ENCODE results near the gene PARL.

Gene PARL

DNA sequence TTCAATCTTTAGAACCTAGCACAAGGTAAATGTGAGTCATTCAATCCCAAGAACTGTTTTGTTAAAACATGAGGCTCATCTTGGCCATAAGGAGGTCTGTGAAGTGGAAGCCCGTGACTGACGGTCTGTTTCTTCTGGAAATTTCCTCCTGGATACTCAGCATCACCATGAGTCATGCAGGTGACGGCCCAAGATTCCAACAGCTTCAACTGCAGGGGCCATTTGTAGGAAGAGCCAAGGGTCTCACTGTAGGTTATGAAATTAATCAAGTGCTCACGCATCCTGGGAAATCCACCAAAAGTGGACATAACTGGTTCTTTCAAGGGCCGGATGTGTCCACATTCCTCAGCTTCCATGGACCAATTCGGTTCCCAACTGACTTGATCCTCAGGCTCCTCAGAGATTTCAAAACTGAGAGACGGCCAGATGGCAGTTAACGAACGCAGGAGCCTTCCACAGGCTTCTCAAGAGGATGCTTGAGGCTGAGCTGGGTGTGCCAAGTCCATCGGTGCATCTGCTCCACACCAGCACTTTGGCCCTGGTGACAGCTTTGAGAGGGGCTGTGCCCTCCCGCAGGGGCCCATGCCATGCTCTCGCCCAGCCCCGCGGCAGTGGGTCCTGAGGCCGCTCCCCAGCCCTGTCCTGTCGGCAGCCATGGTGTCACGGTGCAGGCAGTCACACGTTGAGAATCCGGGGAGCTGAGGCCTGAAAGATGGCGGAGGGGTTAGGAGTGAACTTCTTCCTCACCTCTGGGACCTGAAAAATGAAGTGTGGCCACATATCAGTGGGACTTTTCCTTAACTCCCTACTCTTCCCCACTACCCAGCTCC, 67.8 kb downstream of the PARL start:
- no peak for DNase-seq (ENCODE audit: low read depth)
- TF ChIP-seq CTCF (IDR thresholded peaks at IDR 0.05; ENCODE audit: insufficient read depth, low read depth, low read length, missing control alignments): no peak

GRCh38 chr3:183815951-183816475, 68.7 kb downstream of the PARL start:
- DNase-seq (ENCODE audit: low read depth): no peak
- H3K4me3 ChIP-seq (ENCODE audit: low read depth, low read length): no peak overlapping the region
- no peak for TF ChIP-seq CTCF (IDR thresholded peaks at IDR 0.05; ENCODE audit: insufficient read depth, low read depth, low read length, missing control alignments)

More for the DNA sequence above, 67.8 kb downstream of the PARL start:
- H3K4me3 ChIP-seq (ENCODE audit: low read depth, low read length): no peak overlapping the region

GRCh38 chr3:183815563-183815940, 69.1 kb downstream of the PARL start:
- H3K4me3 ChIP-seq (ENCODE audit: low read depth, low read length): no peak overlapping the region
- peak; percentile 29 for DNase-seq (ENCODE audit: low read depth)
- no peak for TF ChIP-seq CTCF (IDR thresholded peaks at IDR 0.05; ENCODE audit: insufficient read depth, low read depth, low read length, missing control alignments)

DNA sequence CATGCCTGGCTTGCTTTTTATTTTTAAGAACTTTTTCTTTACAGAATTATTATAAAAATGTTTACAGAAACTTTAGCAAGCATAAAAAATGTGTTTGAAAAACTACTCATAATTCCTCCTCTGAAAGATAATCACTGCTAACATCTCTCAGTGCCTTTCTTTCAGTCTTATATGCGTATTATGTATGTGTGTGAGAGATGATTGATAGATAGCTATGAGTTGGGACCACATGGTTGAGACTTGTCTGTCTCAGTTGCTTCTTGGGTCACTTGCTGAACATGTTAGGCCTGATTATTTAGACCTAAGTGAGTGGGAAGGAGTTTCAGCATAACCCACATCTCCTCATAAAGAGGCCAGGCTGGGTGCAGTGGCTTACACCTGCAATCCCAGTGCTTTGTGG, 70.4 kb downstream of the PARL start:
- H3K4me3 ChIP-seq (ENCODE audit: low read depth, low read length): no peak overlapping the region
- no peak for TF ChIP-seq CTCF (IDR thresholded peaks at IDR 0.05; ENCODE audit: insufficient read depth, low read depth, low read length, missing control alignments)
- DNase-seq (ENCODE audit: low read depth): no peak

GRCh38 chr3:183812761-183813445, 71.8 kb downstream of the PARL start:
- DNase-seq (ENCODE audit: low read depth): no peak

DNA sequence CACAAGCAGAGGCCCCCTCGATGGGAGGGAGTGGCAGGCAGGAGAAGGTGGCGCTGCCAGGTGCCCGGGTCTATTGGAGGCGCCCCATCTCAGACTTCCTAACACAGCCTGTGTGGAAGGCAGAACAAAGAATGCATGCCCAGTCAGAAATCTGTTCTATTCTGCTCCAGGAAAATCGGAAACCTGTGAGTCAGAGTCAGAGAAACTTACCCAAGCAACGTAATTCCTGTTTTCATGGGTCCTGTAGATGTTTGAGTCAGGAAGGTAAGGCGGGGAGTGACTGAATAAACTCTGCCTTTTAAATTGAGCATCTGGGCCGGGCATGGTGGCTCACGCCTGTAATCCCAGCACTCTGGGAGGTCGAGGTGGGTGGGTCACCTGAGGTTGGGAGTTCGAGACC, 73.0 kb downstream of the PARL start:
- no peak for TF ChIP-seq CTCF (IDR thresholded peaks at IDR 0.05; ENCODE audit: insufficient read depth, low read depth, low read length, missing control alignments)
- H3K4me3 ChIP-seq (ENCODE audit: low read depth, low read length): no peak overlapping the region
- no peak for DNase-seq (ENCODE audit: low read depth)

More at GRCh38 chr3:183812761-183813445, 71.8 kb downstream of the PARL start:
- TF ChIP-seq CTCF (IDR thresholded peaks at IDR 0.05; ENCODE audit: insufficient read depth, low read depth, low read length, missing control alignments): no peak
- H3K4me3 ChIP-seq (ENCODE audit: low read depth, low read length): no peak overlapping the region

Data from GM12865 (cell line).